MG63 (cell line): ENCODE results near the gene RPLP1. TPM values are rescaled to one million over a fixed set of nuclear protein-coding genes. Genes with fewer than 3 reads are reported as not detected.

Source experiments
- DNase-seq: peaks from one replicate; pipeline ENCODE4 v3.0.0-alpha.2; 2020
- H3K27me3 ChIP-seq: fragments of 250-450 bp; sonication (Bioruptor Pico); 2 replicates; pipeline ENCODE4 v1.5.1; 2020; ENCODE audit warnings: mild to moderate bottlenecking, moderate library complexity
- H3K36me3 ChIP-seq: fragments of 250-450 bp; sonication (Bioruptor Pico); 2 replicates; pipeline ENCODE4 v1.5.1; 2020; ENCODE audit warnings: mild to moderate bottlenecking, moderate library complexity
- H3K4me3 ChIP-seq: fragments of 250-450 bp; sonication (Bioruptor Pico); 2 replicates; pipeline ENCODE4 v1.5.1; 2020; ENCODE audit warnings: mild to moderate bottlenecking, moderate library complexity
- H3K9me3 ChIP-seq: fragments of 250-450 bp; sonication (Bioruptor Pico); 2 replicates; pipeline ENCODE4 v1.5.1; 2020; ENCODE audit warnings: mild to moderate bottlenecking, moderate library complexity
- total RNA-seq: library from RNA; depleted of rRNA; stranded (reverse); fragments of >200 nt; shearing (Covaris generic); gene quantifications from 2 replicates; pipeline ENCODE4 v1.2.3, GENCODE V29; 2014; ENCODE audit warnings: low replicate concordance

Gene RPLP1
- total RNA-seq, 1 experiment from 2014 or later, result 100 TPM

GRCh38 chr15:69457304-69458280, 5.0 kb downstream of the RPLP1 start:
- no peak for DNase-seq
- H3K27me3 ChIP-seq, result no peaks in the 10 kb centered on the region
- no peaks in the 10 kb centered on the region for H3K9me3 ChIP-seq
- peaks cover 43% of the 10 kb centered on the region for H3K36me3 ChIP-seq
- H3K4me3 ChIP-seq, result no peak overlapping the region

GRCh38 chr15:69459066-69459465, 6.4 kb downstream of the RPLP1 start:
- H3K9me3 ChIP-seq, result no peaks in the 10 kb centered on the region
- no peak for DNase-seq
- H3K27me3 ChIP-seq, result no peaks in the 10 kb centered on the region
- H3K36me3 ChIP-seq, result peaks cover 29% of the 10 kb centered on the region
- H3K4me3 ChIP-seq, result no peak overlapping the region

- peaks cover 14% of the 10 kb centered on the region for H3K36me3 ChIP-seq
- H3K27me3 ChIP-seq, result no peaks in the 10 kb centered on the region
- no peak for DNase-seq
- no peak overlapping the region for H3K4me3 ChIP-seq
- H3K9me3 ChIP-seq, result no peaks in the 10 kb centered on the region
Measured at GRCh38 chr15:69460481-69460880, 7.9 kb downstream of the RPLP1 start.

GRCh38 chr15:69462030-69462492, 9.4 kb downstream of the RPLP1 start:
- H3K9me3 ChIP-seq, result no peaks in the 10 kb centered on the region
- peak overlapping the region; percentile 60 for H3K4me3 ChIP-seq
- H3K36me3 ChIP-seq, result no peaks in the 10 kb centered on the region; the same call in 1 of the 2 replicates
- no peaks in the 10 kb centered on the region for H3K27me3 ChIP-seq
- DNase-seq, result no peak

GRCh38 chr15:69462493-69463181, 10.0 kb downstream of the RPLP1 start:
- Histone ChIP-seq H3K4me3 (peak overlapping the region; percentile 60), H3K9me3 (no peaks in the 10 kb centered on the region), H3K36me3 (no peaks in the 10 kb centered on the region), H3K27me3 (no peaks in the 10 kb centered on the region)
- DNase-seq, result peak; percentile 94

GRCh38 chr15:69463182-69463756, 10.7 kb downstream of the RPLP1 start:
- H3K9me3 ChIP-seq, result no peaks in the 10 kb centered on the region
- DNase-seq, result no peak
- no peaks in the 10 kb centered on the region for H3K27me3 ChIP-seq
- H3K36me3 ChIP-seq, result no peaks in the 10 kb centered on the region
- H3K4me3 ChIP-seq, result peak overlapping the region; percentile 60

GRCh38 chr15:69465253-69465652, 12.6 kb downstream of the RPLP1 start:
- H3K4me3 ChIP-seq, result no peak overlapping the region
- H3K36me3 ChIP-seq, result no peaks in the 10 kb centered on the region
- no peaks in the 10 kb centered on the region for H3K9me3 ChIP-seq
- no peak for DNase-seq
- no peaks in the 10 kb centered on the region for H3K27me3 ChIP-seq

- Histone ChIP-seq H3K4me3 (no peak overlapping the region), H3K27me3 (no peaks in the 10 kb centered on the region), H3K9me3 (no peaks in the 10 kb centered on the region), H3K36me3 (no peaks in the 10 kb centered on the region)
- DNase-seq, result no peak
Measured at GRCh38 chr15:69466733-69467132, 14.1 kb downstream of the RPLP1 start.

- Histone ChIP-seq H3K36me3 (no peaks in the 10 kb centered on the region), H3K9me3 (no peaks in the 10 kb centered on the region), H3K27me3 (no peaks in the 10 kb centered on the region), H3K4me3 (no peak overlapping the region)
- DNase-seq, result no peak
Measured at GRCh38 chr15:69467636-69468035, 15.0 kb downstream of the RPLP1 start.

- no peaks in the 10 kb centered on the region for H3K27me3 ChIP-seq
- DNase-seq, result peak; percentile 11
- no peak overlapping the region for H3K4me3 ChIP-seq
- no peaks in the 10 kb centered on the region for H3K36me3 ChIP-seq
- no peaks in the 10 kb centered on the region for H3K9me3 ChIP-seq
Measured at GRCh38 chr15:69468241-69469121, 15.9 kb downstream of the RPLP1 start.

- Histone ChIP-seq H3K36me3 (no peaks in the 10 kb centered on the region), H3K27me3 (no peaks in the 10 kb centered on the region), H3K4me3 (no peak overlapping the region), H3K9me3 (no peaks in the 10 kb centered on the region)
- DNase-seq, result no peak
Measured at GRCh38 chr15:69469467-69470201, 17.0 kb downstream of the RPLP1 start.

GRCh38 chr15:69472046-69472445, 19.4 kb downstream of the RPLP1 start:
- no peaks in the 10 kb centered on the region for H3K9me3 ChIP-seq
- no peaks in the 10 kb centered on the region for H3K27me3 ChIP-seq
- no peaks in the 10 kb centered on the region for H3K36me3 ChIP-seq
- DNase-seq, result no peak
- H3K4me3 ChIP-seq, result no peak overlapping the region

GRCh38 chr15:69472562-69472961, 19.9 kb downstream of the RPLP1 start:
- no peak for DNase-seq
- Histone ChIP-seq H3K36me3 (no peaks in the 10 kb centered on the region), H3K4me3 (no peak overlapping the region), H3K9me3 (no peaks in the 10 kb centered on the region), H3K27me3 (no peaks in the 10 kb centered on the region)

- Histone ChIP-seq H3K27me3 (no peaks in the 10 kb centered on the region), H3K36me3 (no peaks in the 10 kb centered on the region), H3K4me3 (no peak overlapping the region), H3K9me3 (no peaks in the 10 kb centered on the region)
- DNase-seq, result no peak
Measured at GRCh38 chr15:69474291-69474690, 21.7 kb downstream of the RPLP1 start.

- H3K9me3 ChIP-seq, result peaks cover 5% of the 10 kb centered on the region; the same call in 1 of the 2 replicates
- H3K36me3 ChIP-seq, result no peaks in the 10 kb centered on the region
- no peaks in the 10 kb centered on the region for H3K27me3 ChIP-seq
- H3K4me3 ChIP-seq, result no peak overlapping the region
- DNase-seq, result no peak
Measured at GRCh38 chr15:69474846-69475455, 22.3 kb downstream of the RPLP1 start.
